ENCODE results near the gene LARP4B.

GRCh38 chr10:786633-787474, 144.7 kb downstream of the LARP4B start:
- no peak for TF ChIP-seq CTCF (IDR thresholded peaks at IDR 0.05)
- no peak for TF ChIP-seq POLR2AphosphoS5 (IDR thresholded peaks at IDR 0.05)
- TF ChIP-seq POLR2A (IDR thresholded peaks at IDR 0.05), result no peak

Data from breast epithelium (tissue), 3 donors.